GM12865 (cell line): ENCODE measurements around the gene POU2AF3.

Source experiments
- DNase-seq: peaks from one replicate; pipeline ENCODE4 v3.0.0; 2010; ENCODE audit warnings: low read depth
- H3K4me3 ChIP-seq: 2 replicates; pipeline ENCODE4 v1.5.1; 2011; ENCODE audit warnings: mild to moderate bottlenecking, low read depth, low read length, control low read depth
- CTCF ChIP-seq: IDR thresholded peaks from 2 replicates; pipeline ENCODE4 v1.5.1; 2011; ENCODE audit warnings: low read length, control low read depth, low read depth, inconsistent platforms; ENCODE audit not compliant: insufficient read depth; ENCODE audit errors: missing control alignments

Gene POU2AF3

GRCh38 chr11:111344032-111344431, 45.7 kb downstream of the POU2AF3 start:
- no peak overlapping the region for H3K4me3 ChIP-seq
- TF ChIP-seq CTCF: no peak
- peak; percentile 9 for DNase-seq

GRCh38 chr11:111347002-111347722, 48.8 kb downstream of the POU2AF3 start:
- no peak overlapping the region for H3K4me3 ChIP-seq
- TF ChIP-seq CTCF: no peak
- DNase-seq: peak; percentile 32

GRCh38 chr11:111347723-111348115, 49.4 kb downstream of the POU2AF3 start:
- peak; percentile 24 for DNase-seq
- TF ChIP-seq CTCF: no peak
- no peak overlapping the region for H3K4me3 ChIP-seq

GRCh38 chr11:111348147-111348546, 49.8 kb downstream of the POU2AF3 start:
- no peak overlapping the region for H3K4me3 ChIP-seq
- DNase-seq: no peak

GRCh38 chr11:111349191-111349695, 50.9 kb downstream of the POU2AF3 start:
- DNase-seq: peak; percentile 9
- H3K4me3 ChIP-seq: no peak overlapping the region
- TF ChIP-seq CTCF: no peak

More at GRCh38 chr11:111348147-111348546, 49.8 kb downstream of the POU2AF3 start:
- no peak for TF ChIP-seq CTCF

GRCh38 chr11:111350811-111351210, 52.5 kb downstream of the POU2AF3 start:
- peak; percentile 28 for DNase-seq
- TF ChIP-seq CTCF: no peak
- H3K4me3 ChIP-seq: no peak overlapping the region
